HEK293 (cell line): ENCODE measurements around the gene FAM124B.

Experiments used
- CTCF ChIA-PET: fragments of 350-600 bp; formaldehyde crosslinking; extraction: SDS; loops from one replicate; lab custom pipeline; 2021; ENCODE audit warnings: antibody characterized with exemption; lab: Yijun Ruan, JAX
- POLR2A ChIA-PET: fragments of 300-600 bp; formaldehyde crosslinking; extraction: SDS; loops from one replicate; lab custom pipeline; 2020; ENCODE audit warnings: antibody characterized with exemption, inconsistent platforms; lab: Yijun Ruan, JAX
- H3K27ac ChIP-seq: fragments of 200-500 bp; sonication (Bioruptor generic); 2 replicates; pipeline ENCODE4 v1.5.1; 2014; ENCODE audit warnings: low read depth, low read length, control low read depth, inconsistent platforms; ENCODE audit errors: extremely low read depth
- H3K36me3 ChIP-seq, 2 experiments: fragments of 200-500 bp in 1 of 2; sonication (Bioruptor generic) in 1 of 2; 1 replicate in 1 of 2; 2 replicates in 1 of 2; pipeline ENCODE4 v1.5.1; 2014 to 2017; ENCODE audit warnings: inconsistent platforms in 2 of 2, low read length in 2 of 2; ENCODE audit not compliant: control insufficient read depth in 2 of 2, insufficient read depth in 1 of 2
- H3K4me1 ChIP-seq: fragments of 200-500 bp; sonication (Bioruptor generic); 2 replicates; pipeline ENCODE4 v1.5.1; 2014; ENCODE audit warnings: mild to moderate bottlenecking, low read length, inconsistent platforms; ENCODE audit not compliant: control insufficient read depth, insufficient read depth
- H3K4me3 ChIP-seq: 2 replicates; pipeline ENCODE4 v1.5.1; 2011; ENCODE audit warnings: low read depth, mild to moderate bottlenecking, control low read depth, low read length, moderate library complexity
- H3K9me3 ChIP-seq: fragments of 200-500 bp; sonication (Bioruptor generic); 2 replicates; pipeline ENCODE4 v1.5.1; 2014; ENCODE audit warnings: low read depth, low read length, inconsistent platforms; ENCODE audit not compliant: control insufficient read depth, insufficient read depth
- OVOL3 ChIP-seq: fragments of 450-650 bp; formaldehyde crosslinking; IDR thresholded peaks from 2 replicates; pipeline ENCODE4 v1.5.1; 2016; ENCODE audit warnings: missing biosample characterization, missing genetic modification characterization
- ZNF133 ChIP-seq: fragments of 450-650 bp; formaldehyde crosslinking; IDR thresholded peaks from 2 replicates; pipeline ENCODE4 v1.5.1; 2016; ENCODE audit warnings: missing biosample characterization, missing genetic modification characterization
- ZNF280C ChIP-seq: fragments of 450-650 bp; formaldehyde crosslinking; IDR thresholded peaks from 2 replicates; pipeline ENCODE4 v1.5.1; 2016; ENCODE audit warnings: missing biosample characterization, missing genetic modification characterization
- ZNF280D ChIP-seq: fragments of 450-650 bp; formaldehyde crosslinking; IDR thresholded peaks from 2 replicates; pipeline ENCODE4 v1.5.1; 2016; ENCODE audit warnings: missing biosample characterization, missing genetic modification characterization
- ZNF302 ChIP-seq: fragments of 450-650 bp; formaldehyde crosslinking; IDR thresholded peaks from 2 replicates; pipeline ENCODE4 v1.5.1; 2016; ENCODE audit warnings: missing biosample characterization, missing genetic modification characterization, low read depth
- ZNF639 ChIP-seq: fragments of 450-650 bp; formaldehyde crosslinking; IDR thresholded peaks from 2 replicates; pipeline ENCODE4 v1.5.1; 2016; ENCODE audit warnings: missing biosample characterization, missing genetic modification characterization
- ZNF830 ChIP-seq: fragments of 450-650 bp; IDR thresholded peaks from 2 replicates; pipeline ENCODE4 v1.5.0; 2018; ENCODE audit warnings: missing biosample characterization, missing genetic modification characterization, low read depth, mild to moderate bottlenecking, moderate library complexity
- TF ChIP-seq, protein P1 (sequence below): fragments of 450-650 bp; formaldehyde crosslinking; IDR thresholded peaks from 2 replicates; pipeline ENCODE4 v1.5.1; 2016; ENCODE audit warnings: missing biosample characterization, missing genetic modification characterization

FAM124B gene

GRCh38 chr2:224408676-224409075 lies 6.8 kb upstream of the FAM124B start (continued):
- TF ChIP-seq ZNF280C (no peak), ZNF639 (no peak), ZNF830 (tag by site-specific recombination) (no peak)

GRCh38 chr2:224407241-224407701 lies 5.4 kb upstream of the FAM124B start:
- Histone ChIP-seq H3K4me3 (no peak overlapping the region), H3K36me3 (no peaks in the 10 kb centered on the region), H3K27ac (no peak overlapping the region), H3K4me1 (no peaks in the 10 kb centered on the region), H3K9me3 (no peaks in the 10 kb centered on the region)
- ChIA-PET CTCF (interaction anchor here (0.6 to 1.4 kb wide), 2 partner anchors 18 to 38 kb away, joined by 3 to 8 read pairs; no protein-coding TSS in a partner anchor), POLR2A (no interaction called here)
- no peak for TF ChIP-seq OVOL3 (tag by site-specific recombination)
- TF ChIP-seq, all 188 proteins: peak for 0

GRCh38 chr2:224405841-224406370 lies 4.0 kb upstream of the FAM124B start:
- TF ChIP-seq ZNF133 (tag by site-specific recombination) (peak; percentile 91), ZNF280D (tag by site-specific recombination) (no peak)
- H3K9me3 ChIP-seq: no peaks in the 10 kb centered on the region
- H3K36me3 ChIP-seq: no peaks in the 10 kb centered on the region
- CTCF ChIA-PET: interaction anchor here (0.6 kb wide), 1 partner anchor 26 kb away, joined by 3 read pairs; no protein-coding TSS in a partner anchor
- H3K4me3 ChIP-seq: no peak overlapping the region
- H3K27ac ChIP-seq: no peak overlapping the region
- POLR2A ChIA-PET: no interaction called here
- no peaks in the 10 kb centered on the region for H3K4me1 ChIP-seq

- ChIA-PET CTCF (no interaction called here), POLR2A (no interaction called here)
- Histone ChIP-seq H3K4me3 (no peak overlapping the region), H3K4me1 (no peaks in the 10 kb centered on the region), H3K9me3 (no peaks in the 10 kb centered on the region), H3K27ac (no peak overlapping the region), H3K36me3 (no peaks in the 10 kb centered on the region)
- no peak for TF ChIP-seq ZNF302
- TF ChIP-seq, protein P1, sequence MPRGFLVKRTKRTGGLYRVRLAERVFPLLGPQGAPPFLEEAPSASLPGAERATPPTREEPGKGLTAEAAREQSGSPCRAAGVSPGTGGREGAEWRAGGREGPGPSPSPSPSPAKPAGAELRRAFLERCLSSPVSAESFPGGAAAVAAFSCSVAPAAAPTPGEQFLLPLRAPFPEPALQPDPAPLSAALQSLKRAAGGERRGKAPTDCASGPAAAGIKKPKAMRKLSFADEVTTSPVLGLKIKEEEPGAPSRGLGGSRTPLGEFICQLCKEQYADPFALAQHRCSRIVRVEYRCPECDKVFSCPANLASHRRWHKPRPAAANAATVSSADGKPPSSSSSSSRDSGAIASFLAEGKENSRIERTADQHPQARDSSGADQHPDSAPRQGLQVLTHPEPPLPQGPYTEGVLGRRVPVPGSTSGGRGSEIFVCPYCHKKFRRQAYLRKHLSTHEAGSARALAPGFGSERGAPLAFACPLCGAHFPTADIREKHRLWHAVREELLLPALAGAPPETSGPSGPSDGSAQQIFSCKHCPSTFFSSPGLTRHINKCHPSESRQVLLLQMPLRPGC (tag by site-specific recombination): no peak
- TF ChIP-seq, all 188 proteins: peak for 0
These were observed 3.5 kb upstream of the FAM124B start for GRCh38 chr2:224405412-224405811.
